Measurements from ENCODE around the gene SINHCAF. TPM values are rescaled to one million over a fixed set of nuclear protein-coding genes. Genes with fewer than 3 reads are reported as not detected.

The SINHCAF gene
- total RNA-seq, 6 donors from 2014 or later, result 26.2 to 96.9 (median 42.0) TPM

GRCh38 chr12:31331242-31331641 is 5.3 kb upstream of the SINHCAF start:
- H3K9me3 ChIP-seq, result no peaks in the 10 kb centered on the region
- 53 to 62% methylated on average over 4 of the region's 4 CpGs for WGBS, 2 donors
- DNase-seq (no peak), ATAC-seq (ENCODE audit: low FRiP score in 2 of 2) (no peak)
- no peaks in the 10 kb centered on the region for H3K27me3 ChIP-seq
- no peaks in the 10 kb centered on the region for H3K36me3 ChIP-seq
- no peak overlapping the region for H3K27ac ChIP-seq
- peaks cover 0 to 9% (median 0%) of the 10 kb centered on the region in 4 donors for H3K4me1 ChIP-seq
- H3K4me3 ChIP-seq, result no peak overlapping the region
- no peak for TF ChIP-seq POLR2AphosphoS5 (IDR thresholded peaks at IDR 0.05)
- no peak for TF ChIP-seq CTCF (IDR thresholded peaks at IDR 0.05)
- no peak for TF ChIP-seq EP300 (IDR thresholded peaks at IDR 0.05)

GRCh38 chr12:31326736-31327659 is 1.0 kb upstream of the SINHCAF start:
- H3K27me3 ChIP-seq, result no peaks in the 10 kb centered on the region
- H3K4me3 ChIP-seq, result peak overlapping the region in 3 of 4 donors; percentile 68 to 77 (median 71)
- H3K36me3 ChIP-seq, result no peaks in the 10 kb centered on the region
- H3K9me3 ChIP-seq, result no peaks in the 10 kb centered on the region
- ATAC-seq (ENCODE audit: low FRiP score in 2 of 2), result no peak
- peak overlapping the region; percentile 67 to 95 (median 90) for H3K27ac ChIP-seq
- H3K4me1 ChIP-seq, result peaks cover 9 to 19% (median 14%) of the 10 kb centered on the region in 4 donors
- no peak for TF ChIP-seq EP300 (IDR thresholded peaks at IDR 0.05)
- TF ChIP-seq CTCF (IDR thresholded peaks at IDR 0.05), result no peak
- DNase-seq, result no peak
- WGBS, 2 donors, result 46 to 53% methylated on average over 20 of the region's 20 CpGs

DNA sequence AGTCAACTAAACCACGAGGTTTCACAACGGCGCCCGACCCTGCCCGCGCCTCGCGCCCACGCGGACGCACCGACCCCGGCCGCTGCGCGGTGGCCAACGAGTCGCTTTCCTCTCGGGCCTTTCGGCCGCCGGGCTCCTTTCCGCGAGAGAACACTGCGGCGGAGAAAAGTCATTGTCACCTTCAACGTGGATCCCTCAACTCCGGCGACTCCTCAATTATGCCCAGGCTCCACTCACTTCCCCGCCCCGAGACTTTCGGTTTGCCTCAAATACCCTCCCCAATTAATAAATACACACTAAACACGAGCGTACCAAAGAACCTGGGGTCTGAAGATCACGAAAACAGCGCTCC is 450 bp downstream of the SINHCAF start:
- no peak for DNase-seq

GRCh38 chr12:31324845-31325523 is 966 bp downstream of the SINHCAF start:
- ATAC-seq (ENCODE audit: low FRiP score in 2 of 2) (peak; percentile 54 to 58), DNase-seq (peak; percentile 61 to 91)
- H3K36me3 ChIP-seq, result no peaks in the 10 kb centered on the region
- H3K9me3 ChIP-seq, result no peaks in the 10 kb centered on the region
- 0 to 1% methylated on average over 41 to 55 of the region's 69 CpGs for WGBS, 2 donors
- peak overlapping the region; percentile 87 to 95 (median 92) for H3K27ac ChIP-seq
- no peaks in the 10 kb centered on the region for H3K27me3 ChIP-seq
- peak in 1 of 2 donors; percentile 47 for TF ChIP-seq POLR2AphosphoS5 (IDR thresholded peaks at IDR 0.05)
- TF ChIP-seq POLR2A (IDR thresholded peaks at IDR 0.05), result peak in 1 of 4 donors; percentile 27
- no peak for TF ChIP-seq EP300 (IDR thresholded peaks at IDR 0.05)
- no peak for TF ChIP-seq CTCF (IDR thresholded peaks at IDR 0.05)
- H3K4me1 ChIP-seq, result peaks cover 9 to 20% (median 16%) of the 10 kb centered on the region in 4 donors
- peak overlapping the region; percentile 63 to 77 (median 70) for H3K4me3 ChIP-seq

More for the DNA sequence above, 450 bp downstream of the SINHCAF start:
- Histone ChIP-seq H3K27me3 (no peaks in the 10 kb centered on the region), H3K9me3 (no peaks in the 10 kb centered on the region), H3K4me1 (peaks cover 9 to 20% (median 16%) of the 10 kb centered on the region in 4 donors), H3K27ac (peak overlapping the region; percentile 87 to 95 (median 92)), H3K36me3 (no peaks in the 10 kb centered on the region), H3K4me3 (peak overlapping the region; percentile 63 to 77 (median 70))
- WGBS, 2 donors, result 0 to 1% methylated on average over 33 to 36 of the region's 36 CpGs
- ATAC-seq (ENCODE audit: low FRiP score in 2 of 2), result peak; percentile 20 to 32
- no peak for TF ChIP-seq EP300 (IDR thresholded peaks at IDR 0.05)
- no peak for TF ChIP-seq POLR2A (IDR thresholded peaks at IDR 0.05)
- no peak for TF ChIP-seq POLR2AphosphoS5 (IDR thresholded peaks at IDR 0.05)
- no peak for TF ChIP-seq CTCF (IDR thresholded peaks at IDR 0.05)
